Lung (tissue), 12 donors: ENCODE results near the gene CUL5. TPM values are rescaled to one million over a fixed set of nuclear protein-coding genes. Genes with fewer than 3 reads are reported as not detected.

Experiments
- ATAC-seq: fragments of 200-7000 bp; cut with Tn5 transposase; one replicate; pipeline ENCODE4 v1.9.1; 2020; ENCODE audit warnings: moderate number of reproducible peaks; ENCODE audit not compliant: insufficient read depth, low FRiP score
- DNase-seq, 3 donors: peaks; one replicate each; pipeline ENCODE4 v3.0.0-alpha.2; 2013 to 2017
- H3K27ac ChIP-seq, 2 donors: one replicate each; pipeline ENCODE4 v1.5.1; 2013; ENCODE audit warnings: mild to moderate bottlenecking in 2 of 2, moderate library complexity in 2 of 2, control low read depth in 1 of 2, inconsistent platforms in 1 of 2, low read depth in 1 of 2, low read length in 1 of 2
- H3K27me3 ChIP-seq, 3 donors: one replicate each; pipeline ENCODE4 v1.5.1; 2013; ENCODE audit warnings: low read length in 2 of 3; ENCODE audit not compliant: control insufficient read depth in 3 of 3, insufficient read depth in 3 of 3
- H3K36me3 ChIP-seq, 4 donors: one replicate each; pipeline ENCODE4 v1.5.1; 2013; ENCODE audit warnings: low read length in 4 of 4, mild to moderate bottlenecking in 1 of 4, moderate library complexity in 1 of 4; ENCODE audit not compliant: control insufficient read depth in 4 of 4, insufficient read depth in 4 of 4
- H3K4me1 ChIP-seq, 5 donors: one replicate each; pipeline ENCODE4 v1.5.1; 2013; ENCODE audit warnings: low read length in 5 of 5, mild to moderate bottlenecking in 2 of 5, moderate library complexity in 1 of 5; ENCODE audit not compliant: control insufficient read depth in 5 of 5, insufficient read depth in 5 of 5
- H3K4me3 ChIP-seq: one replicate; pipeline ENCODE4 v1.5.1; 2013; ENCODE audit warnings: mild to moderate bottlenecking, control low read depth, moderate library complexity
- H3K9ac ChIP-seq, 2 donors: one replicate each; pipeline ENCODE4 v1.5.1; 2013; ENCODE audit warnings: low read length in 2 of 2, control low read depth in 1 of 2; ENCODE audit not compliant: insufficient read depth in 1 of 2
- H3K9me3 ChIP-seq, 4 donors: one replicate each; pipeline ENCODE4 v1.5.1; 2013; ENCODE audit warnings: low read length in 3 of 4, mild to moderate bottlenecking in 1 of 4, moderate library complexity in 1 of 4; ENCODE audit not compliant: control insufficient read depth in 4 of 4, insufficient read depth in 3 of 4
- CTCF ChIP-seq: IDR thresholded peaks from 2 replicates; pipeline ENCODE4 v1.5.1; 2012; ENCODE audit warnings: mild to moderate bottlenecking; ENCODE audit errors: control extremely low read depth, extremely low read depth
- WGBS, 2 donors: extraction: QIAGEN DNeasy Blood & Tissue Kit; methylation state at CpG; one replicate each; pipeline ENCODE4 v1.1.7; 2013; 5-methylcytosine and 5-hydroxymethylcytosine counted together
- polyA plus RNA-seq, 2 donors: library from polyadenylated mRNA; stranded (reverse); fragments of 200-250 nt; gene quantifications; one replicate each; pipeline ENCODE4 v1.2.1, GENCODE V29; 2013
- total RNA-seq, 2 donors: library from RNA; depleted of rRNA in 1 of 2; stranded (reverse); fragments of >200 nt in 1 of 2; gene quantifications; one replicate each; pipeline ENCODE4 v1.2.1, GENCODE V29; 2014 to 2021
- donor health status: control.
- donor health status: control.
- donor health status: Bipolar disorder and iron deficiency.
- donor health status: healthy.
- donor health status: DM: yes; HTN: yes; CAD: no.

Gene CUL5
- total and polyA plus RNA-seq, 4 donors: 5.4 to 53.6 (median 22.2) TPM

DNA sequence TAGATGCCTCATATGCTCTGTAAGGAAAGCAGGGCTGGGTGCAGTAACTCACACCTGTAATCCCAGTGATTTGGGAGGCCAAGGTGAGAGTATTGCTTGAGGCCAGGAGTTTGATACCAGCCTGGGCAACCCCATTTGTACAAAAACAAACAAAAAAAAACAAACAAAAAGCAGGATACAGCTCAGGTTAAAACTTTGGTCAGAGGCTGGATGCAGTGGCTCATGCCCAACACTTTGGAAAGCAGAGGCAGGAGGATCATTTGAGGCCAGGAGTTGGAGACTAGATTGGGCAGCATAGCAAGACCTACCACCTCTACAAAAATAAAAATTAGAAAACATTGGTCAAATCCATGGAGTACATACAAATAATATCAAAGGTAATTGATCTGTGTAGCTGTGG, 7.9 kb downstream of the CUL5 start:
- no peak overlapping the region for H3K27ac ChIP-seq
- no peaks in the 10 kb centered on the region for H3K27me3 ChIP-seq
- peaks cover 0 to 3% (median under 1%) of the 10 kb centered on the region in 4 donors for H3K36me3 ChIP-seq
- H3K4me1 ChIP-seq: peaks cover 0 to 16% (median 5%) of the 10 kb centered on the region in 5 donors
- H3K9ac ChIP-seq: no peak overlapping the region
- H3K9me3 ChIP-seq: no peaks in the 10 kb centered on the region
- ATAC-seq (no peak), DNase-seq (no peak)
- no peak overlapping the region for H3K4me3 ChIP-seq
- TF ChIP-seq CTCF: no peak

GRCh38 chr11:108018708-108019107, 10.0 kb downstream of the CUL5 start:
- H3K4me3 ChIP-seq: no peak overlapping the region
- peaks cover 0 to 16% (median 0%) of the 10 kb centered on the region in 5 donors for H3K4me1 ChIP-seq
- 92 to 94% methylated on average over 2 of the region's 2 CpGs for WGBS, 2 donors
- H3K27ac ChIP-seq: no peak overlapping the region
- DNase-seq (no peak), ATAC-seq (no peak)
- no peak for TF ChIP-seq CTCF
- peaks cover 0 to 2% (median 0%) of the 10 kb centered on the region in 4 donors for H3K36me3 ChIP-seq
- no peaks in the 10 kb centered on the region for H3K27me3 ChIP-seq
- H3K9ac ChIP-seq: no peak overlapping the region
- H3K9me3 ChIP-seq: no peaks in the 10 kb centered on the region

- peaks cover 0 to 2% (median 0%) of the 10 kb centered on the region in 4 donors for H3K36me3 ChIP-seq
- H3K9me3 ChIP-seq: no peaks in the 10 kb centered on the region
- no peak for DNase-seq
- no peak for TF ChIP-seq CTCF
- ATAC-seq: no peak
- H3K9ac ChIP-seq: no peak overlapping the region
- H3K4me3 ChIP-seq: no peak overlapping the region
- H3K27me3 ChIP-seq: no peaks in the 10 kb centered on the region
- H3K27ac ChIP-seq: no peak overlapping the region
- peaks cover 0 to 13% (median 0%) of the 10 kb centered on the region in 5 donors for H3K4me1 ChIP-seq
- 68 to 85% methylated on average over 4 of the region's 4 CpGs for WGBS, 2 donors
Measured at GRCh38 chr11:108019870-108020540, 11.3 kb downstream of the CUL5 start.
